ENCODE measurements around the gene SOWAHD.
"Not testable (repeated sequence)": the region's sequence is repeated elsewhere in the genome, so short reads cannot be mapped to it uniquely, and the experiment has no call there.

The SOWAHD gene

DNA sequence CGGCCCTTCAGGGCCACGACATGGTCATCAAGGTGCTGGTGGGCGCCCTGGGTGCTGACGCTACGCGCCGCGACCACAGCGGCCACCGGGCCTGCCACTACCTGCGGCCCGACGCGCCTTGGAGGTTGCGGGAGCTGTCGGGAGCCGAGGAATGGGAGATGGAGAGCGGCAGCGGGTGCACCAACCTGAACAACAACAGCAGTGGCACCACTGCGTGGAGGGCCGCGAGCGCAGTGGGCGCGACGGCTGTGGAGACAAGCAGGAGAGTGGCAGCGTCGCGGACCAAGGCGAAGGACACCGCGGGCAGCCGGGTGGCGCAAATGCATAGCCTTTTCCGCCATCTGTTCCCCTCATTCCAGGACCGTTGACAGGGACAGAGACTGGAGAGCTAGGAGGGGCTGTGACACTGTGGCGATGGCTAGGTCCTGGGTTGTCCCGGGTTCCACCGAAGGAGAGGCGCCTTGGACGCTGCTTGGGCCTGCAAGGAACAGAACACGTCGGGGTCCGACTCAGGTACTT, 919 bp downstream of the SOWAHD start:
- DNase-seq: no peak

GRCh38 chrX:119760026-119760877, 1.9 kb downstream of the SOWAHD start:
- no peak for DNase-seq

- no peak for DNase-seq
These were observed 4.3 kb downstream of the SOWAHD start for GRCh38 chrX:119762718-119763117.

GRCh38 chrX:119763181-119763580, 4.8 kb downstream of the SOWAHD start:
- DNase-seq: no peak

- no peak for DNase-seq
These were observed 5.5 kb downstream of the SOWAHD start for GRCh38 chrX:119763836-119764387.

DNA sequence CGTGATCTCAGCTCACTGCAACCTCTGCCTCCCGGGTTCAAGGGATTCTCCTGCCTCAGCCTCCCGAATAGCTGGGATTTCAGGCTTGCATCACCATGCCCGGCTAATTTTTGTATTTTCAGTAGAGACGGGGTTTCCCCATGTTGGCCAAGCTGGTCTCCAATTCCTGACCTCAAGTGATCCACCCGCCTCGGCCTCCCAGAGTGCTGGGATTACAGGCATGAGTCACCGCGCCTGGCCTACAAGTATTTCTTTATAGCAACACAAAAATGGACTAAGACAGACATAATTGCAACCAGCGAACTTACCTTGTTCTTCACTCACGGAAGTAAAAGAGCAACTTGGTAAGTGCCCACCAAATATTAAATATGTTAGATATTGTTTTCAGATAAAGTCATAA, 10.0 kb downstream of the SOWAHD start:
- not testable (repeated sequence) for DNase-seq

DNA sequence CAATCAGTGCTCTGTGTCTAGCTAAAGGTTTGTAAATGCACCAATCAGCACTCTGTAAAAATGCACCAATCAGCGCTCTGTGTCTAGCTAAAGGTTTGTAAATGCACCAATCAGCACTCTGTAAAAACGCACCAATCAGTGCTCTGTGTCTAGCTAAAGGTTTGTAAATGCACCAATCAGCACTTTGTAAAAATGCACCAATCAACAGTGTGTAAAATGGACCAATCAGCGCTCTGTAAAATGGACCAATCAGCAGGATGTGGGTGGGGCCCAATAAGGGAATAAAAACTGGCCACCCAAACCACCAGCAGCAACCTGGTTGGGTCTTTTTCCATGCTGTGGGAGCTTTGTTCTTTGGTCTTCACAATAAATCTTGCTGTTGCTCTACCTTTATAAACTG, 11.0 kb downstream of the SOWAHD start:
- DNase-seq: not testable (repeated sequence)

- DNase-seq: no peak
These were observed 17.3 kb downstream of the SOWAHD start for GRCh38 chrX:119775517-119776238.

GRCh38 chrX:119778829-119779228, 20.4 kb downstream of the SOWAHD start:
- no peak for DNase-seq

GRCh38 chrX:119783026-119783425, 24.6 kb downstream of the SOWAHD start:
- no peak for DNase-seq

- DNase-seq: peak; percentile 64
These were observed 26.5 kb downstream of the SOWAHD start for GRCh38 chrX:119784747-119785446.

DNA sequence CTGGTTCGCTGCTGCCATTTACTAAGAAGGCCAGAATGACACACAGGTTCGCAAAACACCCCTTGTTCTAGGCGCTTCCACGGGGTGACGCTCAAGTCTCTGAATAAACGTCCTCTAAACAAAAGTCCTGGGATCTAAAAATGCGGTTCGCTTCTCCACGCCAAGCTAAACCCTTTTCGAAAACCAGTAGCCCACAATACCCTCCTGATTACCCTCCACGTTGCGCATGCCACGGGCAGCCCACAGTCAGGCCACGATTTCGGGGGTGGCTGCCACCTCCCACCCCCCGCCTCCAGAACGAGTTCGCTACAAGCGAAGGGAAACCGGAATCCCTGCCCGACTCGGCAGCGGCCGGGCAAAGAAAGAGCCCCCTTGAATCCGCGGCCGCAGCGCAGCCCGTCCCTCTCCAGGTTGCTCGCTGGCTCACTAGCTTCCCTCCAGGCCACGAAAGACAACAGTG, 32.6 kb downstream of the SOWAHD start:
- peak; percentile 50 for DNase-seq

DNA sequence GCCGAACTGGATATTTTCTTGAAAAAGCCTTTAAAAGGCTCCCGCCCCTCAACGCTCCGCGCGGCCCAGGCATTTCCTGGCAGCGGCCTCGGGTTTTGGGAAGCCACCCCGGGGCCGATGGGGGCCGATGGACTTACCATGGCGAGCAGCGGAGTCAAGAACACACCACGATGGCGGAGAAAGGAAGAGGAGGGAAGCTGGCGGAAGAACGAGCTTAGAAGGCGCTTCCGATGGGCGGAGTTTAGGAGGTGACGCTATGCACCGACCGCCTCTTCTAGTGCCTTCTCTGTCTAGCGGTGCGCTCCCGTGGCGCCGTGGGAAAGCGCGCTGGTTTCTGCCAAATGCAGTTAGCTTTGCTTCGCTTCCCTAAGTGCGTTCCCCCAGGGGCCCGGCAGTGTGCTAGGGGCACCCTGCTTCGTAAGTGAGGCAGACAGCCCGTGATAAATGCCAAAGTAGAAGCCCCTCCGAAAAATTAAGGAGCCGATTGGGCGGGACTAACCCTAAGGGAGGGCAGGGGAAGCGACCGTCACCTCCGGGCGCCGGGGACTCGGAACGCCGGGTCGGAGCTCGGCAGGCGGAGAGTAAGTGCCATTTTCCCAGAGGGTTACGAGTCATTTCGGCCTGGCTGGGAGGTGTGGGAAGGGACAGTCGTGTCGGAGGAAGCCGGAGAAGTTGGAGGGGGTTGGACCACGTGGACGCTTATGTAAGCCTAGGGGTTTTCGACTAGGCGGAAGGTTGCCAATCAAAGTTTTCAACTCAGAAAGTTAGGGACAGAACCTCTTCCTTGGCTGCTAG, 33.2 kb downstream of the SOWAHD start, which contains the start of gene RPL39:
Gene RPL39, minus strand, starts transcription at position 194 of the 795 bp plus-strand sequence. Its CDS starts 54 bp downstream, at position 140.
- peak; percentile 82 for DNase-seq

- no peak for DNase-seq
These were observed 43.1 kb downstream of the SOWAHD start for GRCh38 chrX:119801253-119802221.

GRCh38 chrX:119802546-119802945, 44.2 kb downstream of the SOWAHD start:
- DNase-seq: no peak

DNA sequence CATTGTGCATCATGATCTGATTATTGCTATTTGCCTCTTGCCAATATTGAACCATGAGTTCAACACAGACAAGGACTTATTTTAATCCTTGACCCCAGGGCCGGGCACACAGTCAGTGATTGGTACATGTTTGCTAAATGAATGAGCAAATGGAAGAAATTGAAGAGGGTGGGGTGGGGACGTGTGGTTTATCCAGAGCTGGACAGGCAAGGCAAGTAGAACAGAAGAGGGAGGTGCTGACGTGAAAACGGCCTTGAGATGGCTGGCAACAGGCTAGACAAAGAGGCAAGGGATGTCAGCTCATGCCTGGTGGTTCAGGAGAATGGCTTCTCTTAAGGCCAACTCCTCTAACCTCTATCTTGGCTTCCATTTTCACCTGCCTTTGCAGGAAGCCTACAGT, 50.1 kb downstream of the SOWAHD start:
- not testable (repeated sequence) for DNase-seq

DNA sequence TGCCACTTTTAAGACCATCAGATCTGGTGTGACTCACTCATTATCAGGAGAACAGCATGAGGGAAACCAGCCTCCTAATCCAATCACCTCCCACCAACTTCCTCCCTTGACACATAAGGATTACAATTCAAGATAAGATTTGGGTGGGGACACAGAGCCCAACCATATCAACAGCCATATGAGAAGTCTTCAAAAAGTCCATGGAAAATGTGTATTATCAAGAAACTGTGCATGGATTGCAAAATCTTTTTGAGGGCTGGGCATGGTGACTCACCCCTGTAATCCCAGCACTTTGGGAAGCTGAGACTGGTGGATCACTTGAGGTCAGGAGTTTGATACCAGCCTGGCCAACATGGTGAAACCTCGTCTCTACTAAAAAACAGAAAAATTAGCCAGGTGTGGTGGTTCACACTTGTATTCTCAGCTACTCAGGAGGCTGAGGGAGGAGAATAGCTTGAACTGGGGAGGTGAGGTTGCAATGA, 50.8 kb downstream of the SOWAHD start:
- no peak for DNase-seq
